SK-N-SH treated with all-trans-retinoic acid at 6 μM for 48 hours (cell line): ENCODE measurements around the gene GLIPR2.
"Not testable (repeated sequence)": the region's sequence is repeated elsewhere in the genome, so short reads cannot be mapped to it uniquely, and the experiment has no call there.

Source experiments
- ARNTL ChIP-seq: fragments of 450-650 bp; formaldehyde crosslinking; IDR thresholded peaks from 2 replicates; pipeline ENCODE4 v1.5.0; 2020; ENCODE audit warnings: low read depth, mild to moderate bottlenecking, moderate library complexity, borderline replicate concordance
- ZFP3 ChIP-seq: fragments of 250-450 bp; sonication (Bioruptor Pico); IDR thresholded peaks from 2 replicates; pipeline ENCODE4 v1.5.0; 2020; ENCODE audit warnings: mild to moderate bottlenecking, moderate library complexity

- TF ChIP-seq ZFP3, ARNTL (CRISPR knock-in tag): not testable (repeated sequence)
Observed at GRCh38 chr9:36131666-36132065, 4.9 kb upstream of the GLIPR2 start.
